ENCODE data around the gene ENTPD2.

- TF ChIP-seq, protein P1, sequence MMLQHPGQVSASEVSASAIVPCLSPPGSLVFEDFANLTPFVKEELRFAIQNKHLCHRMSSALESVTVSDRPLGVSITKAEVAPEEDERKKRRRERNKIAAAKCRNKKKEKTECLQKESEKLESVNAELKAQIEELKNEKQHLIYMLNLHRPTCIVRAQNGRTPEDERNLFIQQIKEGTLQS (IDR thresholded peaks at IDR 0.05), result no peak
- TF ChIP-seq CTCF (IDR thresholded peaks at IDR 0.05 in 2 of 3, conservative IDR thresholded peaks at IDR 0.05 in 1 of 3; ENCODE audit: borderline replicate concordance in 1 of 3, insufficient read depth in 1 of 3, low read depth in 2 of 3, low read length in 2 of 3) (no peak), JUND (IDR thresholded peaks at IDR 0.05) (no peak), POLR2A (IDR thresholded peaks at IDR 0.05; ENCODE audit: borderline replicate concordance, extremely low read depth, insufficient read depth, insufficient read length) (no peak)
Observed at GRCh38 chr9:137007816-137008270, 46.0 kb downstream of the ENTPD2 start.

Data from HCT116 (cell line).